ENCODE data around the gene IFNA5.

IFNA5 gene

GRCh38 chr9:21289848-21290247 is 15.3 kb downstream of the IFNA5 start:
- no peak for FAIRE-seq

GRCh38 chr9:21287280-21287679 is 17.8 kb downstream of the IFNA5 start:
- FAIRE-seq, result no peak

- no peak for FAIRE-seq
These were observed 18.5 kb downstream of the IFNA5 start for GRCh38 chr9:21286659-21287058.

GRCh38 chr9:21286099-21286498 is 19.0 kb downstream of the IFNA5 start:
- no peak for FAIRE-seq

GRCh38 chr9:21281275-21281674 is 23.8 kb downstream of the IFNA5 start:
- FAIRE-seq, result no peak

- FAIRE-seq, result no peak
These were observed 36.8 kb downstream of the IFNA5 start for GRCh38 chr9:21268347-21268657.

- no peak for FAIRE-seq
These were observed 37.4 kb downstream of the IFNA5 start for GRCh38 chr9:21267485-21268346.

GRCh38 chr9:21266733-21267484 is 38.2 kb downstream of the IFNA5 start:
- no peak for FAIRE-seq

- no peak for FAIRE-seq
These were observed 39.5 kb downstream of the IFNA5 start for GRCh38 chr9:21265421-21266189.

GRCh38 chr9:21255538-21256212 is 49.4 kb downstream of the IFNA5 start:
- FAIRE-seq, result no peak
